Dermis microvascular lymphatic vessel endothelial cell (primary cell): ENCODE results near the gene UBASH3B. TPM values are rescaled to one million over a fixed set of nuclear protein-coding genes. Genes with fewer than 3 reads are reported as not detected.

Experiments
- DNase-seq, 2 donors: peaks; one replicate each; pipeline versions ENCODE4 v3.0.0 to v3.0.0-alpha.2; 2010; ENCODE audit warnings: low read depth in 2 of 2
- total RNA-seq: library from RNA; depleted of rRNA; stranded (reverse); fragments of >200 nt; gene quantifications from 2 replicates; pipeline ENCODE4 v1.2.1, GENCODE V29; 2014

The UBASH3B gene
- total RNA-seq, 1 donor from 2014 or later, result 3.2 TPM

GRCh38 chr11:122646549-122647340 is 8.8 kb upstream of the UBASH3B start:
- DNase-seq, result no peak

DNA sequence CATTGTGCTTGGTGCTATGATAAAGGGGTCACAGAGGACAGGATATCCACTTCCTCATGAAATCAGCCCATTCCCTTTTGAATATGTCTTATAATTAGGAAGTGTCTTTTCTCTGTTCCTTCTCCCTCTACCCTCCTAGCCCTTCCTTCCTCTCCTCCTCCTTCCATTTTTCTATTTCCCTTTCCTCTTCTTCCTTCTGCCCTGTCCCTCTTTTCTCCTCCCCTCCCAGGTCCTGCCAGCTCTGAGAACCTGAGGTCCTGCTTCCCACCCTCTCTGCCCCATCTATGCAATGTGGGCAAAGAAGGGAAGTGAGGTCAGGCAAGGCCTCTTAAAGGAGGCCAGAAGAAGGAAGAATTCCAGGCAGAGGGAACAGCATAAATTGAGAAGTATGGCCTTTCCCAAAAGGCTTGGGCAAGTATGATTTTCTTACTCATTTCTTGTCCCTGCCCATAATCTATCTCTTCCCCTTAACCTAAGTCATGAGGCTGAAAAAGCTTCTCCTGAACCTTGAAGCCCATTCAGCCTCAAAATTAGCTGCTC is 7.7 kb upstream of the UBASH3B start:
- no peak for DNase-seq

GRCh38 chr11:122649116-122649515 is 6.4 kb upstream of the UBASH3B start:
- no peak for DNase-seq

DNA sequence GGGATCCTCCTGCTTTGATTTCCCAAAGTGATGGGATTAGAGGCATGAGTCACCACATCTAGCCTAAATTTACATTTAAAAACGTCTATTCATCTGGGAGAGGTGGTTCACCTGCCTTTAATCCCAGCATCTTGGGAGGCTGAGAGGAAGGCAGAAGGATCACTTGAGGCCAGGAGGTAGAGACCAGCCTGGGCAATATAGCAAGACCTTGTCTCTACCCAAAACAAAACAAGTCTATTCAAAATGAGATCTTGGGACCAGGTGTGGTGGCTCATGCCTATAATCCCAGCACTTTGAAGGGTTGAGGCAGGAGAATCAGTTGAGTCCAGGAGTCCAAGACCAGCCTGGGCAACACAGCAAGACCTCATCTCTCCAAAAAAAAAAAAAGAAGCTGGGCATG is 4.9 kb upstream of the UBASH3B start:
- DNase-seq, result no peak

GRCh38 chr11:122652495-122652894 is 3.0 kb upstream of the UBASH3B start:
- DNase-seq, result no peak

DNA sequence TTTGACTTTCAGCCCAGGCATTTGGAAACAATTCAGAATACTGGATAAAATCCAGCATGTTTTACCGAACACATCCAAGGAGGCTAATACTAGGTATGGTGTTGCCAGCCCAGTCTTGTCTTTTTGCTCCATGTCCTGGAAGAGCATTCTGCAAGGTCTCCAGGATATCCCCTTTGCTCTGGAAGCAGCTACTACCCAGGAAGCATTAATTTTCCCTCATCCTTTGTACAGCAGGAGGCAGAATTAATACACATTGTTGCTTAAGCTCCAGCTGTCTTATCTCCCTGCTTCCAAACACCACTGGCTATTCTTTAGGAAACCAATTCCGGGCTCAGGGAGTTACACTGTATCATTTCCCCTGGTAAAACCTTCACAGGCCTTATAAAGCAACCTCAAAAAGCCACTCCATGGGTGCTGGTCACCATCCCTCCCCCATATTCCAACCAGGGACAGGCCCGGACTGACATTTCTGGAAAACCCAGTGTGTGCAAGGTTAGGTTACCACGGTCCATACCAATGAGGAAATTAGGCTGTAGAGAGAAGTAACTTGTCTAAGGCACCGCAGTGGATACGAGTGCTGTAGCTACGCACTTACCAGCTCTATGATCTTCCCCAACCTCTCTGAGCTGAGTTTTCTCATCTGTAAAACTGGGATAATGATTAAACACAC is 1.5 kb upstream of the UBASH3B start:
- peak in 1 of 2 donors; percentile 38 for DNase-seq

DNA sequence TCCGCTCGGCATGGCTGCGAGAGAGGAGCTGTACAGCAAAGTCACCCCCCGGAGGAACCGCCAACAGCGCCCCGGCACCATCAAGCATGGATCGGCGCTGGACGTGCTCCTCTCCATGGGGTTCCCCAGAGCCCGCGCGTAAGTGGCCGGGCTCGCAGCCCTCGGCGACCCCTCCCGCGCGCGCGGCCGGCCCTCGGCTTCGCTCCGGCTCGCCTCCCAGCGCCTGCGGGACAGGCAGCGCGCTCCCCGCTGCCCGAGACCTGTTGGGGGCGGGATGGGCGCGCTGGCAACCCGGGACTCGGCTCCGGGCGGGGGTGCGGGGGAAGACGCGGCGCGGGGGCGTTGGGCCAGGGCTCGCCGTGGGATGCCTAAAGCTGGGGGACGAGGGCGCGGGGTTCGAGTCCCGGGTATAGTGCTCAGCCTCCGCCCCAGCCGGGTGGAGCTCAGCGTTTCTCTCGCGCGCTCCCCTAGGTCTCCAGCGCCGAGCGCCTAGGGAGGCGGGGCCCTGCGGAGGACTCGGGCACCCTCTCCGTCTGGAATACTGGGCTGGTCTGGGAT is 630 bp downstream of the UBASH3B start:
- DNase-seq, result peak in 1 of 2 donors; percentile 81

- peak in 1 of 2 donors; percentile 38 for DNase-seq
Measured at GRCh38 chr11:122656631-122657101, 1.1 kb downstream of the UBASH3B start.

DNA sequence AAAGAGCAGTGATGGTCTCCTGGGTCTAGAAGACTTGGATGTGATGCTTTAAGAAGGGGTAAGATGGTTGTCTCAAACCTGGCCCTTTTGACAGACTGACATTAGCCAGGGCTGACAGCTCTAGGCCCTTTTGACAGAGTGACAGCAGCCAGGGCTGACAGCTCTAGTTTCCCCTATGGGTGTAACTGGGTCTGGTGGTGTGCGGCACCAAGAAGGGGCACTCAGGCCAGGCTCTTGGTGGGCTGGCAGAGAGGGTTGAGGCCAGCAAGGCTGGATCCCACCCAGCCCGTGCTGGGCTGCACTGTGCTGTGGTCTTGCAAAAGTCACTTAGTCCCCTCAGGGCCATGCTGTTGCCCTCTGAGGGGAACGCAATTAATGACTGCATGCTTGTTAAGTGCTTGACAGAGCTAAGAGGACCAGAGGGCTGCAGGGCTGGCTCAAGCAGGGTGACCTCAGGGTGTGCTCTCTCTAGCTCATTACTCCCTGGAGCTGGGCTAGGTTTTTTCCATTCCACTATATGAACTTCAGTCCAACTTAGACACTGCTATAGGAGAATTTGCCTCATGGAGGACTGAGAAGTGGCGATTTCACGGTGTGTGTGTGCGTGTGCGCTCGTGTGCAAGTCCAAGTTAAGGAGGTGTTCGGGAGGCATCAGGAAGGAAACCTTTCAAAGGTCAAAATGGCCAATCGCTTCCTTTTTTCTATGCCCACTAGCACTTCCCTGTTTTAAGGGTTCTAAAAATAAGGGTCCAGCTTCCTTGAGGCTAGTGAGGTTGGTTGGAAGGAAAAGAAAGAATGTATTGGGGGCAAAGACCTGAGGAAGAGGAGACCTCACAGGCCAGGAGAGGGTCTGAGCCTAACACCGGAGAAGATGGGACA is 4.4 kb downstream of the UBASH3B start:
- no peak for DNase-seq

DNA sequence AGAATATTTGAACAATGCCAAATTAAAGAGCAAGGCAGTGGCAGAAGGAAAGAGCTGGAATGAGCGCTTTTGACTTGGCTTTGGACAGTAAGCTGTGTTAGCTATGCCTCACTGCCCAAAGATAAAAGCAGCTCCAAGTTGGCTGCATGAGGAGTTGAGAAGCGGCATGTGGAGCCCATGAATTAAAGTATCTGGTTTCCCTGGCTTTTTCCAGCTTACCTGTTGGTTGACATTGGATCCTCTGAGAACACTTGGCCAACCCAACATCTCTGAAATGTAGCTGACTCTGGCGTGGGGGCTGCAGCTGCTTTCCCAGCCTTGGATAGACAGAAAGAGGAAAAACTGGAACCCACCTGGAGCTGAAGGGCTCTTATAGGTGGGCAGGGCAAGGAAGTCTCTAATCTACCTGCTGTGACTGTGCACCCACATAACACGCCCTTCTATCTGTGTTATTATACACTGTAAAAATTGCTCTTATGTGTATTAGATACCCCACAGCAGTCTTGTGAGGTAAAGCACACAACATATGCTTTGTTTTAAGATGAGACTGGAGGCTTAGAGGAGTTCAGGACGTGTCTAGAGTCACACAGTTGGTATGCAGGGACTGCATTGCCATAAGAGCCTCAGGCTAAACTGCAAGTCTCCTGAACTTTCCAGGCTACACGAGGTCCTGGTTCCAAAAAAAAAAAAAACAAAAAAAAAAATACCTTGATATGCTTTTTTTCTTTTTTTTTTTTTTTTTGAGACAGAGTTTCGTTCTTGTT is 5.8 kb downstream of the UBASH3B start:
- DNase-seq, result no peak

- no peak for DNase-seq
Measured at GRCh38 chr11:122663056-122663740, 7.7 kb downstream of the UBASH3B start.

DNA sequence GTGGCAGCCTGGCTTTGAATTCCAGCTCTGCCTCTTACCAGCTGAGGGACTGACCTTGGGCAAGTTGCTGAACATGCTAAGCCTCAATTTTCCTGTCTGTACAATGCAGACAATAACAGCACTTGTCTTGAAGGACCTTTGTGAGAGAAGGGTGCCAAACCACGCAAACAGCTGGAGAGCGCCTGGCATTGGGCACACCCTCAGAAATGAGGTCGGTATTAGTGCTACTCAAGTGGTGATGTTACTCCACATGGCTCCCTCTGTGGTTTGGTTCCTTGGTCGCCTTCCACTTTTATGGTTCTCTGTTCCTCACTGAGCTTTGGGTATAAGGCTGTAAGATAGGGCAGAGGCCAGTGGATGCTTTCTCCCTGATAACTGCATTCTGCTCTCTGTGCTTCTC is 8.2 kb downstream of the UBASH3B start:
- no peak for DNase-seq

- no peak for DNase-seq
Measured at GRCh38 chr11:122664188-122664587, 8.7 kb downstream of the UBASH3B start.

DNA sequence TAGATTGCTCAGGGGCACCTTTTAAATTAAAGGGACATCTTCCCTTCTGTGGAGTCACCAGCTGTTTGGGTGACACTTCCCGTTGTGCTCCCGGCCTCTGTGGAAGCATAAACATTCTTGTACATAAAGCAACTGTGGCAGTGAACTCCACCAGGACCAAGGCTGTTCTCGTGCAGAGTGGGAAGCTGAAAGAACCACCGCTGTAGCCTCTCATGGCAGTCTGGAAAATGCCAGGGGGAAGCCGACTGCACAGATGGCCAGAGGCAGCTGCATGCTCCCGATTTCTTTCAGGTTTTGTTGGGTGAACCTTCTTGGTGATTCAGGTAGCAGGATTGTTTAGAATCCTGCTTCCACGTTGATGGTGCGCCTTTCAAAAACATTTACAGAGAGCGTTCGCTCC is 10.3 kb downstream of the UBASH3B start:
- no peak for DNase-seq

DNA sequence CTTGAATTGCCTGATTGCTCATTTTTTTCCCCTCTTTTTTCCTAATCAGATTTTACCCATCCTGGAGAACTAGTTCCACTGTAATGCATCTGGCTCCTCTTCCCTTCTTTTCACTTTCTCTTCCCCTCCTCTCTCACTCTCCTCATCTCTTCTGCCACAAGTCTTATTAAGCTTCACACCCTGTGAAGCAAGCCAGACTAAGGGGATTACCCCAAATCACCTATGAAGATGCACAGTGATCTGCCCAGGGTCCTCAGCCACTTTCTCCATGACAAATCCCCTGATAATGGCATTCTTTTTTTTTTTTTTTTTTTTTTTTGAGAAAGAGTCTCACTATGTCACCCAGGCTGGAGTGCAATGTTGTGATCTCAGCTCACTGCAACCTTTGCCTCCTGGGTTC is 11.2 kb downstream of the UBASH3B start:
- no peak for DNase-seq

GRCh38 chr11:122668562-122669090 is 13.1 kb downstream of the UBASH3B start:
- peak in 1 of 2 donors; percentile 57 for DNase-seq

GRCh38 chr11:122670131-122670530 is 14.6 kb downstream of the UBASH3B start:
- no peak for DNase-seq

DNA sequence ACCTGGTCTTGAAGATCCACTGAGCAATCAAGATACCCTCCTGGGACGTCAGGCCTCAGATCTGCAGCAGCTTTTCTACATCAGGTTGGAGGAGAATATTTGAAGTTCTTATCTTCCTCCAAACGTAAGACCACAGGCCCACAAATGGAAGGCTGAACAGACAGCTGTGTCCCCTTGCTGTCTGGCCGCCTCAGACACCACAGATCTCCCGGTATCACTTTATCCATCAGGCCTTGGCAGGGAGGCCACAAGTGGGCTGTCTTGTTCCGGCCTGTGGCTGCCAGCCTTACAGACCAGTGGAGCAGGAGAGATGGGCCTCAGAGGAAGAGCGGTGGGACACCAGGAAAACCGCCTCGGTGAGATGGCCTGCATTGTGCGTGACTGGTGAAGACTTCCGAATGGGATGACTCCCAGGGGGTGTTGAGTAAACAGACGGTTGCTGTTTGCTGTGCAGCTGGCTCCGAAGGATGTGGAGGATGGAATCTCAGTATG is 15.9 kb downstream of the UBASH3B start:
- DNase-seq, result peak in 1 of 2 donors; percentile 51

DNA sequence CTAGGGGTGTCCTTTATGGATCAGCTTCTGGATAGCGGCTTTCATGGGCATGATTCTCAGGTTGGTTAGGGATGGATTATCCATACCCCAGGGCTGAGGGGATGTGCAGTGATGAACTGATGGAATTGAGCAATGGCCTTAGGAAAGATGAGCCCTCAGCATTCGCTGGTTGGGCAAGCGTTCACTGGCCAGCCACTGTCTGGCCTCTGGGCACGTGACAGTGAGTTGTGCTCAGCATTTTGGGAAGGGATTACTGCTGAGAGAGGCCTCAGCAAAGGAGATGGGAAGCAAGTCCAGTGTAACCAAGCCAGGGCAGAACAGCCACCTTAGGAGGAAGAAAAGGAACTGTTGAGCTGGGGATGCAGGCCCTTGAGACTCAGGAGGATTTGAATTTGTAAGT is 17.4 kb downstream of the UBASH3B start:
- no peak for DNase-seq
